Rectal smooth muscle tissue (tissue), 1 donor: ENCODE data around the gene PLXDC1.

ENCODE experiments used
- H3K27ac ChIP-seq: one replicate; pipeline ENCODE4 v1.7.0; 2013; ENCODE audit warnings: low read depth, low read length, inconsistent platforms
- H3K27me3 ChIP-seq: one replicate; pipeline ENCODE4 v1.7.0; 2013; ENCODE audit warnings: low read length; ENCODE audit not compliant: control insufficient read depth, insufficient read depth
- H3K36me3 ChIP-seq: one replicate; pipeline ENCODE4 v1.7.0; 2013; ENCODE audit warnings: low read length; ENCODE audit not compliant: control insufficient read depth, insufficient read depth
- H3K4me1 ChIP-seq: one replicate; pipeline ENCODE4 v1.7.0; 2013; ENCODE audit warnings: low read length; ENCODE audit not compliant: control insufficient read depth, insufficient read depth
- H3K4me3 ChIP-seq: one replicate; pipeline ENCODE4 v1.7.0; 2013; ENCODE audit warnings: low read length
- H3K9ac ChIP-seq: one replicate; pipeline ENCODE4 v1.7.0; 2013; ENCODE audit warnings: low read length

The PLXDC1 gene

DNA sequence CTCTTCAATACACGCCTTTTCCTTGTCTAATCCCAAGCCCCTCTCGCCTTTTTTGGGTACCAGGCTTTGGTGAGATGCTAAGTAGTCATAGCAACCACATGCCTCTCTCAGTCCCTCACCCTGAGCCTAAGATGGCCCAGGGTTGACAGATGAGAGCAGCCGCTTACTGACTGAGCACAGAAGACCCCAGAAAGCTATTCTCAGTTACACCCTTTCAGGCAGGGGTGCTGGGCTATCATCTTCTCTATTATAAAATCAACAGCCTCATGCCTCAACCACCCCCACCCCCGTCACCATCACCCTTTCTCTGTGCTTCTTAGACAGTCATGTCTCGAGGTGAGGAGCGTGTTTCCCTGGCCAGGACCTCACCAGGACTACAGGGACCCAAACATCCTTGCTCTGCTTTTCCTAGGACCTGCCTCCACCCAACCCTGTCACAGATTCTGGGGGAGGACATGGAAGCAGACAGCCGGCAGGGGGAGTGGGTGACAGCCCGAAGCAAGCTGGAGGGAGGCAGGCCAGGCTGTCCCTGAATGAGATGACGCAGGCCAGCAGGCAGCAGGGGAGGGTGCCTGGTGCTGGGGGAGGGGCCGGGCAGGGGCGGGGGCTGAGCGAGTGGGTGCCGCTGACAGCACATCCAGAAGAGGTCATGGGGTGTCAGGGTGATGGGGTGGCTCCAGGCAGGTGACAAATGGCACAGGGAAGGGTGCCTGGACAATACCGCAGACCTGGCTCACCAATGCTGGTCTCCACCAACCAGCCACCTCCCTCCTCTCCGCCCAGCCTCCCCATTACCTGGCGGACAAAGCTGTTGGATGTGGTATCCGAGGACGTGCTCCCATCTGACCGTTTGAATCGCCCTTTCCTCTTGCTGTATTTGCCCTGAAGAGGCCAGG, 42.9 kb upstream of the PLXDC1 start:
- Histone ChIP-seq H3K4me1 (peaks cover 3% of the 10 kb centered on the region), H3K27me3 (no peaks in the 10 kb centered on the region), H3K27ac (no peak overlapping the region), H3K4me3 (no peak overlapping the region), H3K36me3 (peaks cover 18% of the 10 kb centered on the region), H3K9ac (no peak overlapping the region)

DNA sequence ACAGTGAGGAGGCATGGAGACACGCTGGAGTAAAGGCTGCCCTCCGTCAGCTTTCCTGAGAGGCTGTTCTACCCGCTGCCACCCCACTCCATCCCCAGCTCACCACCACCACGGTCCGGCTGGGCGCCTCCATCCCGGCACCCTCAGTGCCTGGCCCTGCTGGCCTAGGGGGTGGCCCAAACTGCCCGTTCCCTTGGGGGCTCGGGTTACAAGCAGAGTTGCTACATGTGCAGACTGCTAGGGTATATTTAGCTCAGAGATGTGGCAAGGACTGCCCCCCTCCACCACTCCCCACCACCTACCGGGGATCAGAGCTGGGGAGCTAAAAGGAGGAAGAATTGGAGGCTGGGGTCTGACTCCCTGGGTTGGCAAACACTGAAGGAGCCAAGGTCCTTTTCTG, 41.9 kb upstream of the PLXDC1 start:
- Histone ChIP-seq H3K9ac (no peak overlapping the region), H3K36me3 (peaks cover 18% of the 10 kb centered on the region), H3K4me3 (no peak overlapping the region), H3K27ac (no peak overlapping the region), H3K27me3 (no peaks in the 10 kb centered on the region), H3K4me1 (peaks cover 3% of the 10 kb centered on the region)

DNA sequence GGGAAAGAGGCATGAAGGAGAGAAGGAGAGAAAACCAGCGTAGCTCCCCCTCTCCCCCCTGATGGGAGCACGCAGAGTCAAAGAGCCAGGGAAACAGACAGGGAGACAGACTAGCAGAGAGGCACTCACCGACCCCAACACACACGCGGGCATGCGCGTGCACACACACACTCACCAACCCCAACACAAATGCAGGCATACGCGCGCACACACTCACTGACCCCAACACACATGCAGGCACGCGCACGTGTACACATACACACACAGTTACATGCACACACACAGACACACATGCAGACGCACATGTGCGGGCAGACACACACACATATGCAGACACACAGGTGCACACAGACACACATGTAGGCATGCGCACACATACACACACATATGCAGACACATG, 41.5 kb upstream of the PLXDC1 start:
- peaks cover 18% of the 10 kb centered on the region for H3K36me3 ChIP-seq
- H3K27ac ChIP-seq: no peak overlapping the region
- H3K4me1 ChIP-seq: peaks cover 3% of the 10 kb centered on the region
- H3K9ac ChIP-seq: no peak overlapping the region
- H3K27me3 ChIP-seq: no peaks in the 10 kb centered on the region
- no peak overlapping the region for H3K4me3 ChIP-seq

DNA sequence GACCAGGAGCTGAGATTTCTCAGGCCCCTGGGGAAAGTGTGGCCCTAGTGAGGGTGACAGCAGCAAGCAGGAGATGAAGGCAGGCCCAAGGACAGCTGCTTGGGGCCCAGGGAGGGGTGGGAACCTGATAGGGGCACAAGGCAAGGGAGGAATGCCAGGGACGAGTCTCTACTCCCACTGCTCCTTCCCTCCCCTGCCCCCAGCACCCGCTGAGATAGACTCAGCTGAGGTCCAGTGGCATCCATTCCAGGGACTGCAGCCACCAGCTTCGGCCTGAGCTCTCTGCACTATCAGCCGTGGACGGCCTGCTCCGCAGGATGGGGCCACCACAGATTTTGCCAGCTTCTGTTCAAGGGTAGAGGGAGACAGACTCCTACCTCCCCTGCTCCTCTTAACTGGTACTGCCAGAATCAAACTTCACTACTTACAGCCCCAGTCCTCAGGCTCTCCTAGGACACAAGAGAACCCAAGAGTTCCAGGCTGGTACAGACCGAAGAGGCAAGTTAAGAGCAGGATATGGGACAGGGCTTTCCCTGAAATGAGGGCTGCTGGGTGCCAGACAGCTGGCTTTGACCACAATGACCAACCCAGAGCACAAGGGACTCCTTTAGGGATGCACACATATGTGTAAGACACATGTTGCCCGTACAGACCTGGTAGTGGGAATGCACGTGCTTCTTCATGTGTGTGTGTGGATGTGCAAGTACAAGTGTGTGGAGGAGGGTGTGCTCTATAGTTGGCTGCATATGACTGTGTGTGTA, 40.5 kb upstream of the PLXDC1 start:
- H3K4me3 ChIP-seq: no peak overlapping the region
- no peak overlapping the region for H3K9ac ChIP-seq
- peaks cover 18% of the 10 kb centered on the region for H3K36me3 ChIP-seq
- no peaks in the 10 kb centered on the region for H3K27me3 ChIP-seq
- H3K27ac ChIP-seq: no peak overlapping the region
- H3K4me1 ChIP-seq: peaks cover 3% of the 10 kb centered on the region

DNA sequence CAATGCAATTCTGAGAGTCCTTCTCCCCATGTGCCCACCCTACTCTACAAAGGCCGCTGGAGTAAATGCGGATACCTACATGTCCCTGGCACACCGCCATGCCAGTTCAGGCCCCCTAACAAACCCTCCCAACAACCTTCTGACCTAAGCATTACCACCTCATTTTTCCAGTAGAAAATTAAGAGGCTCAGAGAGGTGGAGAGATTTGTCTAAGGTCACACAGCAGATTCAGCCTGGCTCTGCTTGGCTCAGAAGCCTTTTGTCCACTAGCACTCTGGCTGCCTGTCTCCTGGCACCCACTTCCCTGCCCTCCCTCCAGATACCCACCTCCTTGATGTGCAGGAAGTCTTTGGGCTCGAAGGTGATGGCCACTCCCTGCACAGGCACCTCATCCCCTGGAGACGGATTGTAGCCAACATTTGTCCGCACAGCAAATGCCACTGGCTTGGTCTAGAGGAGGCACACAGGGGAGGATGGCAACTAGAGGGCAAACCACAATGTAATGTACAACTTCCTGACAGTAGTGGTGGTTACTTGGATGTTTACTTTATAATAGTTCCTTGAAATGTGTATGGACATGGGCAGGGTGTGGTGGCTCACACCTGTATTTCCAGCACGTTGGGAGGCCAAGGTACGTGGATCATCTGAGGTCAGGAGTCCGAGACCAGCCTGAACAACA, 35.9 kb upstream of the PLXDC1 start:
- H3K4me1 ChIP-seq: no peaks in the 10 kb centered on the region
- peaks cover 9% of the 10 kb centered on the region for H3K36me3 ChIP-seq
- H3K4me3 ChIP-seq: no peak overlapping the region

DNA sequence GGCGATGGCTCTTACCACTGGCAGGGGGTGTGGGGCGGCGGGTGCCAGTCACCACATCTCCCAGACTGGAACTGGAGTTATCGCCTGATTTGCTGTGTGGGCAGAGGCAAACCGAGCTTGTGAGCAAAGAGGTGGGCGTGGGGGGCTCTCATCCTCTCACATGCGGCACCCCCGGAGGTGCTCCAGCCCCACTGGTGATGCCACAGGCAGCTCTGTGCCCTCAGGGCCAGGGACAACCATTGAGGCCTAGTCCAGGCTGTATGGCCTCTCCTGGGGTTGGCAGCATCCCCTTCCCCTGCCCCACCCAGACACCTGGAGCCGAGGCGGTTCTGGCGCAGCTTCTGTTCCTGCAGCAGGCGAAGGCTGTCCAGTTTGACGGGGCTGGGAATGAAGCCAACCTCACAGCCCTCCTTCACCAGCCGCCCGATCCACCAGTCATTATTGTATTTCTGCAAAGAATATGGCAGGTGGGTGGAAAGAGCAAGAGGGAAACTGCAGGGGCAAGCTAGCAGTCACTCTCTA, 35.1 kb upstream of the PLXDC1 start:
- Histone ChIP-seq H3K4me1 (no peaks in the 10 kb centered on the region), H3K4me3 (no peak overlapping the region), H3K27me3 (no peaks in the 10 kb centered on the region), H3K36me3 (peaks cover 3% of the 10 kb centered on the region), H3K27ac (no peak overlapping the region), H3K9ac (no peak overlapping the region)

More for the DNA sequence above, 35.9 kb upstream of the PLXDC1 start:
- Histone ChIP-seq H3K9ac (no peak overlapping the region), H3K27me3 (no peaks in the 10 kb centered on the region), H3K27ac (no peak overlapping the region)

DNA sequence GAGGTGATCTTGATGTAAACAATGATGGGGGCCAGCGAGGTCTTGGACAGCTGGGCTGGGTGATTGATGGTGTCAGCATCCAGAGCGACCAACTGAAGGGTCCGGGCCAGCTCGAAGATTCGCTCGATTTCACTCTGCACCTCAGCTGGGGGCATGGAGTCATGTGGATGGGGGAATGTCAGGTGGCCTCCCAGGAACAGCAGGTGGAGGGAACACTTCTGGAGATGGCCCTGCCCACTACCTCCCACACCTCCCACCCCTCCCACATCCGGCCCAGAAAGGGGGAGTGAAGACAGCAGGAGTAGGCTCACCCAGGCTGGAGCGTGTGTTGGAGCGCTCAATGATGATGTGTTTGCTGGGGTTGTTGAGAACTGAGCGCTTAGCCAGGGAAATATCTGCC, 32.3 kb upstream of the PLXDC1 start:
- Histone ChIP-seq H3K4me1 (no peaks in the 10 kb centered on the region), H3K4me3 (no peak overlapping the region), H3K27me3 (no peaks in the 10 kb centered on the region), H3K27ac (no peak overlapping the region), H3K9ac (no peak overlapping the region), H3K36me3 (peaks cover 3% of the 10 kb centered on the region)

DNA sequence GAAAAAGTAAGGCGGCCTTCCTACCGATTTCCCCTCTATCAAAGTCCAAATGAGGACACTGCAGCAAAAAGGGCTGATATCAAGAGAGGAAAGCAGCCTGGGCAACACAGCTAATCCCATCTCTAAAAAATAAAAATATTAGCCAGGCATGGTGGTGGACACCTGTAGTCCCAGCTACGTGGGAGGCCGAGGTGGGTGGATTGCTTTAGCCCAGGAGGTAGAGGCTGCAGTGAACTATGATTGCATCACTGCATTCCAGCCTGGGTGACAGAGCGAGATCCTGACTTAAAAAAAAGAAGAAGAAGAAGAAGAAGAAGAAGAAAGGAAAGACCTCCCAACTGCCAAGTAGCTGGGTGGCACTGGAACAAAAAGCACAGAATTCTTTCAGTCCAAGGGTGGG, 31.6 kb upstream of the PLXDC1 start:
- Histone ChIP-seq H3K4me1 (no peaks in the 10 kb centered on the region), H3K4me3 (no peak overlapping the region), H3K27ac (no peak overlapping the region), H3K27me3 (no peaks in the 10 kb centered on the region), H3K9ac (no peak overlapping the region), H3K36me3 (peaks cover 3% of the 10 kb centered on the region)

DNA sequence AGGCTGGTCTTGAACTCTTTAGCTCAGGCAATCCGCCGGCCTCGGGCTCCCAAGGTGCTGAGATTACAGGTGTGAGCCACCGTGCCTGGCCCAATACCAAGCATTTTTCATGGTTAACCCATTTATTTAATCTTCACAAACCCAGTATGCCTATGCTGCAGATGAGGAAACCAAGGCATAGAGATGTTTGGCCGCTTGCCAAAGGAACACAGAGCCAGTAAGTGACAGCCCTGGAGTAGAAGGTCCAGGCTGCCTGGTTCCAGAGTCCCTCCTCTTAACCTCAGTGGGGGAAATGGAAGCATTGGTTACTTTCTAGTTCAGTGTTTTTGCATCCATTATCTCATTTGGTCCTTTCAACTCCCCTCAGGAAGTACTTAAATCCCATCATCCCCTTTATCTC, 29.9 kb upstream of the PLXDC1 start:
- Histone ChIP-seq H3K36me3 (peaks cover 8% of the 10 kb centered on the region), H3K27me3 (no peaks in the 10 kb centered on the region), H3K27ac (no peak overlapping the region), H3K4me1 (no peaks in the 10 kb centered on the region), H3K9ac (no peak overlapping the region), H3K4me3 (no peak overlapping the region)

DNA sequence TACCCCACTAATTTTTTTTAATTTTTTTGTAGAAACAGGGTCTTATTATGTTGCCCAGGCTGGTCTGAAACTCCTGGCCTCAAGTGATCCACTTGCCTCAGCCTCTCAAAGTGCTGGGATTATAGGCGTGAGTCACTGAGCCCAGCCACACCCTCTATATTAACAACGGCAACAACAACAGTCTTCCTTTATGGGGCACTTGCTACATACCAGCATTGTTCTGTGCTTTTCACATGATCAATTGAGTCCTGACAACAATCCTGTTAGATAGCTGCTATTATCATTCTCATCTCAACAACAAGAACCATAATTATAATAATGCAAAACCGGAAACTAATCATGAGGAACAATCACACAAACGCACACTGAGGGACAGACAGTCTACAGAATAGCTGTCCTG, 27.1 kb upstream of the PLXDC1 start:
- Histone ChIP-seq H3K4me3 (no peak overlapping the region), H3K27me3 (no peaks in the 10 kb centered on the region), H3K27ac (no peak overlapping the region), H3K36me3 (peaks cover 8% of the 10 kb centered on the region), H3K9ac (no peak overlapping the region), H3K4me1 (no peaks in the 10 kb centered on the region)

DNA sequence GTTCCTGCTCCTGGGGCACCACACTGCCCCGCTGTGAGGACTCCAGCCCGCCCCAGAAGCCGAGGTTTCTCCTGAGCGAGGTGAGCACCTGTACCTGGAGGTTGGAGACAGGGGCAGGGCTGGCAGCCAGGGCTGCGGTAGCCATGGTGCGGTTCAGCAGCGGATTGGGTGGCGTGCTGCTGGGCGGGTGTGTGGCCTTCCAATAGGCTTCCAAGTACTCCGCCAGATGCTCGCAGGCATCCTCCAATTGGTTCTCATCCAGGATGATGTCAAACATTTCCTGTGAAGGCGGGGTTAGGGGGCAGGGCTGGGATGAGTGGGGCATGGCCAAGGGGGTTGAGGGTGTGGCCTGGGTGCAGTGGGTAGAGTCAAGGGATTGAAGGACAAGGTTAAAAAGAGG, 25.8 kb upstream of the PLXDC1 start:
- Histone ChIP-seq H3K36me3 (peaks cover 5% of the 10 kb centered on the region), H3K9ac (no peak overlapping the region), H3K4me3 (no peak overlapping the region), H3K27me3 (no peaks in the 10 kb centered on the region), H3K4me1 (no peaks in the 10 kb centered on the region), H3K27ac (no peak overlapping the region)

DNA sequence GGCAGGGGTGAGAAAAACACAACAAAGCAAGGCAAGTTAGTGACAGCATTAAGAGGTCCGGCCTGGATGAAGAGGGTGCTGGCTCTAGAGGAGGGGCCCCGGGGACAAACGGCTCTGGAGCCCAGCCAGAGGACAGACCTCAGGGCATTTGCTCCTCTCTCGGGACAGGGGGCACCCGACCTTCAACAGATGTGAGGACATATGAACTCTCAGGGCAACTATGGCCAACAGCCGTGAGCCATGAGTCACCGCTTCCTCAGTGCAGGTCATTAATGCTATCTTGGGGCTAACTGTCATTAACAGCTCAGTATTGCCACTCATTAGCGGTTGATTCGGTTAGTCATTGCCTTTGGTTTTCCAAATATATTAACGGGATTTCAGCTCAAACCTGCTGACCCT, 24.3 kb upstream of the PLXDC1 start:
- Histone ChIP-seq H3K9ac (no peak overlapping the region), H3K36me3 (peaks cover 5% of the 10 kb centered on the region), H3K27ac (no peak overlapping the region), H3K27me3 (no peaks in the 10 kb centered on the region), H3K4me1 (no peaks in the 10 kb centered on the region), H3K4me3 (no peak overlapping the region)
